Neural progenitor cell (in vitro differentiated cells): ENCODE data around the gene INPPL1. TPM values are rescaled to one million over a fixed set of nuclear protein-coding genes. Genes with fewer than 3 reads are reported as not detected.

Source experiments
- DNase-seq: peaks from one replicate; pipeline ENCODE4 v3.0.0-alpha.2; 2016; ENCODE audit warnings: low spot score
- H2AFZ ChIP-seq: fragments of 200-600 bp; sonication (generic); replicated peaks from 2 replicates; pipeline ENCODE4 v1.6.1; 2016; ENCODE audit warnings: antibody characterized with exemption
- H3F3A ChIP-seq: fragments of 200-600 bp; sonication (generic); 2 replicates; pipeline ENCODE4 v1.6.1; 2016; ENCODE audit warnings: antibody characterized with exemption, low read depth
- H3K27ac ChIP-seq: fragments of 200-600 bp; sonication (generic); 2 replicates; pipeline ENCODE4 v1.5.1; 2016; ENCODE audit warnings: mild to moderate bottlenecking
- H3K27me3 ChIP-seq: fragments of 200-600 bp; sonication (generic); 2 replicates; pipeline ENCODE4 v1.6.1; 2016; ENCODE audit warnings: mild to moderate bottlenecking, moderate library complexity
- H3K36me3 ChIP-seq: fragments of 200-600 bp; sonication (generic); 2 replicates; pipeline ENCODE4 v1.5.1; 2016
- H3K4me1 ChIP-seq: fragments of 200-600 bp; sonication (generic); 2 replicates; pipeline ENCODE4 v1.6.1; 2016; ENCODE audit warnings: mixed run types
- H3K4me2 ChIP-seq: fragments of 200-600 bp; sonication (generic); 2 replicates; pipeline ENCODE4 v1.6.1; 2016
- H3K4me3 ChIP-seq: fragments of 200-600 bp; sonication (generic); 2 replicates; pipeline ENCODE4 v1.5.1; 2016
- H3K79me2 ChIP-seq: fragments of 200-600 bp; sonication (generic); 2 replicates; pipeline ENCODE4 v1.6.1; 2016; ENCODE audit warnings: low read depth
- H3K9ac ChIP-seq: fragments of 200-600 bp; sonication (generic); 2 replicates; pipeline ENCODE4 v1.6.1; 2016
- H3K9me3 ChIP-seq: fragments of 200-600 bp; sonication (generic); 2 replicates; pipeline ENCODE4 v1.5.1; 2016; ENCODE audit warnings: low read depth
- H4K20me1 ChIP-seq: fragments of 200-600 bp; sonication (generic); 2 replicates; pipeline ENCODE4 v1.6.1; 2016; ENCODE audit warnings: low read depth
- H3K27ac Mint-ChIP-seq: 3 replicates; pipeline ENCODE4 v1.8.0; 2021; ENCODE audit warnings: mixed read lengths
- H3K27me3 Mint-ChIP-seq: 2 replicates; pipeline ENCODE4 v1.8.0; 2022; ENCODE audit warnings: low read depth, mild to moderate bottlenecking, inconsistent platforms, moderate library complexity, mixed read lengths; ENCODE audit not compliant: insufficient read depth
- H3K36me3 Mint-ChIP-seq: 3 replicates; pipeline ENCODE4 v1.8.0; 2021; ENCODE audit warnings: mixed read lengths
- H3K4me1 Mint-ChIP-seq: 3 replicates; pipeline ENCODE4 v1.8.0; 2021; ENCODE audit warnings: mixed read lengths
- H3K4me3 Mint-ChIP-seq: 3 replicates; pipeline ENCODE4 v1.8.0; 2021; ENCODE audit warnings: mild to moderate bottlenecking, moderate library complexity, mixed read lengths
- H3K9me3 Mint-ChIP-seq: 3 replicates; pipeline ENCODE4 v1.8.0; 2020; ENCODE audit warnings: mixed read lengths
- CTCF ChIP-seq: fragments of 200-600 bp; sonication (generic); IDR thresholded peaks from 2 replicates; pipeline ENCODE4 v1.5.1; 2017; ENCODE audit warnings: antibody characterized with exemption, mild to moderate bottlenecking
- EZH2 ChIP-seq: fragments of 200-600 bp; sonication (generic); IDR thresholded peaks from 2 replicates; pipeline ENCODE4 v1.6.1; 2017; ENCODE audit warnings: antibody characterized with exemption, mild to moderate bottlenecking, moderate library complexity
- EZH2phosphoT487 ChIP-seq: fragments of 200-600 bp; sonication (generic); IDR thresholded peaks from 2 replicates; pipeline ENCODE4 v1.6.1; 2017; ENCODE audit warnings: antibody characterized with exemption
- total RNA-seq: library from RNA; depleted of rRNA; stranded (reverse); fragments of >200 nt; gene quantifications from 2 replicates; pipeline ENCODE4 v1.2.3, GENCODE V29; 2015; ENCODE audit warnings: low replicate concordance

Gene INPPL1
- total RNA-seq, 1 donor from 2014 or later: 30.8 TPM

- H4K20me1 ChIP-seq: no peaks in the 10 kb centered on the region
- no peak overlapping the region for H3K9ac ChIP-seq
- no peak overlapping the region for H3K27ac Mint-ChIP-seq
- no peaks in the 10 kb centered on the region for H3K27me3 ChIP-seq
- no peak for DNase-seq
- H2AFZ ChIP-seq: no peak overlapping the region
- no peaks in the 10 kb centered on the region for H3K27me3 Mint-ChIP-seq
- H3K36me3 Mint-ChIP-seq: no peaks in the 10 kb centered on the region
- H3K9me3 ChIP-seq: no peaks in the 10 kb centered on the region
- no peaks in the 10 kb centered on the region for H3K79me2 ChIP-seq
- peaks cover 8% of the 10 kb centered on the region for H3K9me3 Mint-ChIP-seq
- H3K4me2 ChIP-seq: no peak overlapping the region
- H3F3A ChIP-seq: no peaks in the 10 kb centered on the region
- no peak overlapping the region for H3K4me3 ChIP-seq
- TF ChIP-seq EZH2phosphoT487: no peak
- no peak for TF ChIP-seq EZH2
- no peak for TF ChIP-seq CTCF
- H3K27ac ChIP-seq: no peak overlapping the region
- no peaks in the 10 kb centered on the region for H3K36me3 ChIP-seq
- no peak overlapping the region for H3K4me3 Mint-ChIP-seq
- H3K4me1 ChIP-seq: no peaks in the 10 kb centered on the region
- peaks cover 9% of the 10 kb centered on the region for H3K4me1 Mint-ChIP-seq
These were observed 55.5 kb downstream of the INPPL1 start for GRCh38 chr11:72280037-72280436.

GRCh38 chr11:72280726-72281315 is 56.3 kb downstream of the INPPL1 start:
- peaks cover 9% of the 10 kb centered on the region for H3K4me1 Mint-ChIP-seq
- H3K4me3 Mint-ChIP-seq: no peak overlapping the region
- Histone ChIP-seq H3K9ac (no peak overlapping the region), H4K20me1 (no peaks in the 10 kb centered on the region), H3K36me3 (no peaks in the 10 kb centered on the region), H2AFZ (no peak overlapping the region), H3F3A (no peaks in the 10 kb centered on the region), H3K79me2 (no peaks in the 10 kb centered on the region), H3K4me3 (no peak overlapping the region), H3K4me1 (no peaks in the 10 kb centered on the region), H3K27me3 (no peaks in the 10 kb centered on the region), H3K27ac (no peak overlapping the region), H3K9me3 (no peaks in the 10 kb centered on the region), H3K4me2 (no peak overlapping the region)
- TF ChIP-seq EZH2phosphoT487 (no peak), CTCF (no peak), EZH2 (no peak)
- no peaks in the 10 kb centered on the region for H3K27me3 Mint-ChIP-seq
- H3K36me3 Mint-ChIP-seq: no peaks in the 10 kb centered on the region
- DNase-seq: no peak
- no peak overlapping the region for H3K27ac Mint-ChIP-seq
- H3K9me3 Mint-ChIP-seq: peaks cover 5% of the 10 kb centered on the region

- no peak for TF ChIP-seq CTCF
- TF ChIP-seq EZH2phosphoT487: no peak
- no peak for TF ChIP-seq EZH2
- no peaks in the 10 kb centered on the region for H3K36me3 ChIP-seq
- Mint-ChIP-seq H3K9me3 (peaks cover 5% of the 10 kb centered on the region), H3K27ac (no peak overlapping the region), H3K4me1 (peaks cover 8% of the 10 kb centered on the region), H3K36me3 (no peaks in the 10 kb centered on the region), H3K4me3 (no peak overlapping the region), H3K27me3 (peaks cover 2% of the 10 kb centered on the region)
- H3K4me3 ChIP-seq: no peak overlapping the region
- H4K20me1 ChIP-seq: no peaks in the 10 kb centered on the region
- H3K9ac ChIP-seq: no peak overlapping the region
- H3K27me3 ChIP-seq: no peaks in the 10 kb centered on the region
- H3K4me2 ChIP-seq: no peak overlapping the region
- no peaks in the 10 kb centered on the region for H3K9me3 ChIP-seq
- H3F3A ChIP-seq: no peaks in the 10 kb centered on the region
- DNase-seq: no peak
- H3K27ac ChIP-seq: no peak overlapping the region
- no peaks in the 10 kb centered on the region for H3K4me1 ChIP-seq
- H3K79me2 ChIP-seq: no peaks in the 10 kb centered on the region
- no peak overlapping the region for H2AFZ ChIP-seq
These were observed 59.4 kb downstream of the INPPL1 start for GRCh38 chr11:72283947-72284346.
